Common myeloid progenitor, CD34-positive (primary cell): ENCODE results near the gene UMOD.

Source experiments
- CTCF ChIA-PET: fragments of 350-600 bp; sonication (Branson Sonifier 250); formaldehyde crosslinking; loops from one replicate; lab custom pipeline; 2021; ENCODE audit warnings: antibody characterized with exemption; lab: Charles Lee
- POLR2A ChIA-PET: fragments of 350-600 bp; sonication (Branson Sonifier 250); formaldehyde crosslinking; loops from one replicate; lab custom pipeline; 2021; ENCODE audit warnings: antibody characterized with exemption; lab: Charles Lee
- DNase-seq, 3 donors: peaks; one replicate each; pipeline versions ENCODE4 v3.0.0 to v3.0.0-alpha.2; 2013
- H3K27ac ChIP-seq, 2 experiments: 1 replicate in 1 of 2; 2 replicates in 1 of 2; pipeline ENCODE4 v1.7.0; 2013; ENCODE audit warnings: inconsistent platforms in 2 of 2, low read length in 2 of 2, mild to moderate bottlenecking in 2 of 2, low read depth in 1 of 2, moderate library complexity in 1 of 2; ENCODE audit not compliant: severe bottlenecking in 2 of 2, insufficient read depth in 1 of 2, poor library complexity in 1 of 2
- H3K27me3 ChIP-seq, 5 experiments: replicated peaks in 2 of 5; 1 replicate in 3 of 5; 2 replicates in 2 of 5; pipeline versions ENCODE4 v1.6.1 to v1.7.0; 2013; ENCODE audit warnings: low read length in 4 of 5, mild to moderate bottlenecking in 2 of 5, moderate library complexity in 2 of 5, inconsistent platforms in 1 of 5; ENCODE audit not compliant: insufficient read depth in 5 of 5, control insufficient read depth in 4 of 5
- H3K36me3 ChIP-seq, 4 experiments: 1 replicate in 2 of 4; 2 replicates in 2 of 4; pipeline versions ENCODE4 v1.6.1 to v1.7.0; 2013; ENCODE audit warnings: low read length in 3 of 4, control low read depth in 1 of 4, mild to moderate bottlenecking in 1 of 4; ENCODE audit not compliant: control insufficient read depth in 4 of 4, insufficient read depth in 4 of 4
- H3K4me1 ChIP-seq, 4 experiments: 1 replicate in 3 of 4; 2 replicates in 1 of 4; pipeline versions ENCODE4 v1.6.1 to v1.7.1; 2013; ENCODE audit warnings: low read length in 3 of 4, mild to moderate bottlenecking in 3 of 4, control low read depth in 1 of 4, inconsistent platforms in 1 of 4, moderate library complexity in 1 of 4; ENCODE audit not compliant: control insufficient read depth in 4 of 4, insufficient read depth in 4 of 4; ENCODE audit errors: control extremely low read depth in 1 of 4
- H3K4me3 ChIP-seq, 7 experiments: 1 replicate in 4 of 7; 2 replicates in 3 of 7; pipeline versions ENCODE4 v1.5.1 to v1.7.0; 2013; ENCODE audit warnings: mild to moderate bottlenecking in 7 of 7, low read length in 6 of 7, moderate library complexity in 6 of 7, inconsistent platforms in 2 of 7, low read depth in 2 of 7, control low read depth in 1 of 7; ENCODE audit not compliant: insufficient read depth in 4 of 7, control insufficient read depth in 1 of 7; ENCODE audit errors: extremely low read depth in 1 of 7
- H3K9me3 ChIP-seq, 5 experiments: 1 replicate in 4 of 5; 2 replicates in 1 of 5; pipeline versions ENCODE4 v1.6.1 to v1.7.1; 2013; ENCODE audit warnings: low read length in 4 of 5, mild to moderate bottlenecking in 2 of 5, inconsistent platforms in 1 of 5, low read depth in 1 of 5, moderate library complexity in 1 of 5; ENCODE audit not compliant: control insufficient read depth in 4 of 5, insufficient read depth in 2 of 5; ENCODE audit errors: control extremely low read depth in 1 of 5
- WGBS: methylation state at CpG from one replicate; pipeline ENCODE4 v1.1.5; 2013; ENCODE audit not compliant: insufficient coverage; 5-methylcytosine and 5-hydroxymethylcytosine counted together

Gene UMOD

DNA sequence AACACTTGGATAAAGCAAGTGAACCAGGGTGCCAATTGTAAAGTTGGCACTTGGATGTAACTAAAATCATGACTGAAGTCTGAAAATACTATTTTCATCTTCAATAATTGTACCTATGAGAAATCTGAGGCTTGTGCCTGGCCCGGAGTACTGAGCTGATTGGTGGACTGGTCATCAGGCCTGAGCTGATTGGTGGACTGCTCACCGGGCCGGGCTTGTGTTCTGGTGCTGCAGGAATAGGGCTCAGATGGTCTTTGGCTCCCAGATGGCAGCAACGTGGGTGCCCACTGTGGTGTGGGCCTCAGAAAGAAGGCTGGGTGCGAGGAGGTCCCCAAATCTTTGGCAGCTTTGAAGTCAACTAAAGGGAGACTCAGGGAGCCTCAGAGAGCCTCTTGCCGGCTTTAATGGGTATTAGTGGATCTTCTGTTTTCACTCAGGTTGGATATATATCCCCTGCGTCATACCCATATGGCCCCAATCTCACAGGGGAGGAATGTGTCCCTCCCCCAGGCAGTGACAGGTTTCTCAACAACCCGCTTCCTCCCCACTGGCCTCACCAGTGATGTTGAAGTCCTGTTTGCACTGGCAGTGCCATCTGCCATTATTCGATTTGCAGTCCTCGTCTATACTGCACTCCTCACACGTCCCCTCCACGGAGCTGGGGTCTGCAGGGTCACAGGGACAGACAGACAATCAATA, 4.7 kb downstream of the UMOD start:
- DNase-seq, result no peak
- POLR2A ChIA-PET, result no interaction called here
- Histone ChIP-seq H3K36me3 (no peaks in the 10 kb centered on the region), H3K9me3 (no peaks in the 10 kb centered on the region), H3K27me3 (peaks cover 0 to 38% (median 7%) of the 10 kb centered on the region in 5 experiments), H3K4me3 (no peak overlapping the region), H3K4me1 (no peaks in the 10 kb centered on the region), H3K27ac (no peak overlapping the region)
- CTCF ChIA-PET, result no interaction called here
- WGBS, result 65% methylated on average over 12 of the region's 12 CpGs

DNA sequence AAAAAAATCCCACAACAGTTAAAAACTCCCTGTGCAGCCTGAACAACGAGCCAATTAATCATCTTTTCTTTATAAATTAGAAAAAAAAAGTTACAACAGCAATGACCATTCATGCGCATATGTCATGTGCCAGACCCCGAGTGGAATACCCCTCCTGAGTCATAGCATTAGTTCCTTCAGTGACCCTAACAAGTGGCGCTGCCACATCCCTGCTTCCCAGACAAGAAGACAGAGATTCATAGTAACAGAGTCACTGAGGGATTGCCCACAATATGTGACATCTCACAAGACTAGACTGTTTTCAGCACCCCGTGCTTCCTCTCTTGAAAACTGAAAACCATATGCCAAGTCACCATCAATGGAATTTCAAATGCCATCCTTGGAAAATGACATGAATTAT, 7.9 kb downstream of the UMOD start:
- Histone ChIP-seq H3K27ac (no peak overlapping the region), H3K27me3 (peaks cover 0 to 22% (median 5%) of the 10 kb centered on the region in 5 experiments), H3K4me1 (no peaks in the 10 kb centered on the region), H3K36me3 (no peaks in the 10 kb centered on the region), H3K4me3 (no peak overlapping the region), H3K9me3 (no peaks in the 10 kb centered on the region)
- DNase-seq, result no peak
- ChIA-PET POLR2A (no interaction called here), CTCF (no interaction called here)
- 98% methylated on average over 4 of the region's 5 CpGs for WGBS

DNA sequence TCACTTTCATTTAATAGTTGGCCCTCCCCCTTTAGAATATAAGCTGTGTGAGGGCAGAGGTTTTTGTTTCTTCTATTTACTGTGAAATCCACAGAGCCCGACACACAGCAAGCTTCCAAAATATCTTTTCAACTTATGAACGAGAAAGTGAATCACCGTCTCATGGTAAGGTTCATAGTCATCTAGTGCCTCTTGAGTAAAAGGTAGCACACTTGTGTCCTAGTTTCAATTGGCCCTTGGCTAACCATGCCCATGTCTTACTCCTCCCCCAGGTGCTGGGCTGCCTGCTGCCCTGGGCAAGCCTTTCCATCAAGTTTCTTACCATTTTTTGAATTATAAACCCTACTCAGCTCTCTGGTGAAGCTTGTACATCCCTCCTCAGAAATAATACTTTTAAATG, 12.8 kb downstream of the UMOD start:
- Histone ChIP-seq H3K4me3 (no peak overlapping the region), H3K9me3 (no peaks in the 10 kb centered on the region), H3K27me3 (no peaks in the 10 kb centered on the region), H3K36me3 (no peaks in the 10 kb centered on the region), H3K4me1 (no peaks in the 10 kb centered on the region), H3K27ac (no peak overlapping the region)
- ChIA-PET POLR2A (no interaction called here), CTCF (no interaction called here)
- WGBS, result 93% methylated on average over 3 of the region's 3 CpGs
- no peak for DNase-seq

DNA sequence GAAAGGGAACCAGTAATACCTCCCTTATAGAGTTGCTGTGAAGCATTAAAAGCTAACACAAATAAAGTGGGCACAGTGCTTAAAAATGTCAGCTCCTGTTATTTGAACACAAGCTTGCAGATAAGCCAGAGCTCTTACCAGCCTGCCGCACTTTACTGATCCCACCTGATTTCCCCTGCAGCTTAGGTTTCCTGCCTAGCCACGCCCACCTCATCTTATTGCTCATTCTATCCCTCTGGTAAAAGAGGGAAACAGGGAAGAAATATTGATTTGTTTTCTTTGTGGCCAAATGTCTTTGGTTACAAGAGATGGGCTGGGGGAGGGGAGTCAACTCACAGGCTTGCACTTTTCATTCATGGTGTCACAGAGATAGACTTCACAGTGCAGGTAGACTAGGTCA, 15.6 kb downstream of the UMOD start:
- H3K27me3 ChIP-seq, result peaks cover 0 to 1% (median 0%) of the 10 kb centered on the region in 5 experiments
- ChIA-PET POLR2A (no interaction called here), CTCF (no interaction called here)
- no peak overlapping the region for H3K27ac ChIP-seq
- H3K4me3 ChIP-seq, result no peak overlapping the region
- H3K4me1 ChIP-seq, result no peaks in the 10 kb centered on the region
- no peaks in the 10 kb centered on the region for H3K9me3 ChIP-seq
- DNase-seq, result no peak
- WGBS, result no CpG with 5 or more reads among the region's 2 CpGs
- H3K36me3 ChIP-seq, result no peaks in the 10 kb centered on the region

DNA sequence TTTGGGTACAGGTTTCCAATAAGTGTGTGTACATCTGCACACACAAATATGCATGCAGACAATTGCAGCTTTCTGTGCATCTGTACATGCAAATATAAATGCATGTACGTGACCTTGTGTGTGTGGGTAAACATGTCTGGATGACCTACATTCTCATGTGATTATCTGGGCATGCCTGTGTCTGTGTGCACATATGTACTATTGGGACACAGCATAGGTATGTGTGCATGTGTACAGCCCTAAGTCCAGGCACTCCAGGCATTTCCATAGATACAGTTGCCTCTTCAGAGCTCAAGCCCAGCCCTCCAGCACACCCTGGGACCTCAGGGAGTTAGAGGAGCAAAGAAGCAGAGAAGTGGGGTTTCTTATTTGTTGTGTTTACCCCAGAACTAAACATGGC, 18.1 kb downstream of the UMOD start:
- no peaks in the 10 kb centered on the region for H3K36me3 ChIP-seq
- H3K27me3 ChIP-seq, result peaks cover 0 to 4% (median 0%) of the 10 kb centered on the region in 5 experiments
- H3K9me3 ChIP-seq, result no peaks in the 10 kb centered on the region
- no peaks in the 10 kb centered on the region for H3K4me1 ChIP-seq
- no peak for DNase-seq
- no CpG with 5 or more reads among the region's 1 CpG for WGBS
- no peak overlapping the region for H3K27ac ChIP-seq
- POLR2A ChIA-PET, result no interaction called here
- CTCF ChIA-PET, result no interaction called here
- H3K4me3 ChIP-seq, result no peak overlapping the region

DNA sequence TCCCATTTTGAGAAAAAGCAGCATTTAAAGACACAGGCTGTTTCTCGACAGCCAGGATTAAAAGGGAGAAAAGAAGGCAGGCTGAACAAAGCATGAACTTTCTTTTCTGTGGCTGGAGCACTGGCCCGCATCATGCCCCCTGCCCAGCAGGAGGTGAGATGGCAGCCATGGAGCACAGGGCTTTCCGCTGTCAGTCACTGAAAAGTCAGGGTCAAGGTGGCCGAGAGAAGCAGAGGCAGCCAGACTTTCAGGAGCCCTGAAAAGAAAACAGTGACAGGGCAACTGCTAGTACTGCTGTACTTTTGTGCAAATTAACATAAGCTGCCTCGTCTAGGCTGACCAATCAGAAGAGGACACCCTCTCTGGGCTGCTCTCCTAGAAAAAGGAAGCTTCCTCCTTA, 19.4 kb downstream of the UMOD start:
- H3K9me3 ChIP-seq, result no peaks in the 10 kb centered on the region
- WGBS, result 79% methylated on average over 5 of the region's 5 CpGs
- ChIA-PET POLR2A (no interaction called here), CTCF (no interaction called here)
- no peaks in the 10 kb centered on the region for H3K36me3 ChIP-seq
- H3K4me1 ChIP-seq, result no peaks in the 10 kb centered on the region
- no peak overlapping the region for H3K4me3 ChIP-seq
- H3K27me3 ChIP-seq, result peaks cover 0 to 4% (median 0%) of the 10 kb centered on the region in 5 experiments
- H3K27ac ChIP-seq, result no peak overlapping the region
- no peak for DNase-seq

DNA sequence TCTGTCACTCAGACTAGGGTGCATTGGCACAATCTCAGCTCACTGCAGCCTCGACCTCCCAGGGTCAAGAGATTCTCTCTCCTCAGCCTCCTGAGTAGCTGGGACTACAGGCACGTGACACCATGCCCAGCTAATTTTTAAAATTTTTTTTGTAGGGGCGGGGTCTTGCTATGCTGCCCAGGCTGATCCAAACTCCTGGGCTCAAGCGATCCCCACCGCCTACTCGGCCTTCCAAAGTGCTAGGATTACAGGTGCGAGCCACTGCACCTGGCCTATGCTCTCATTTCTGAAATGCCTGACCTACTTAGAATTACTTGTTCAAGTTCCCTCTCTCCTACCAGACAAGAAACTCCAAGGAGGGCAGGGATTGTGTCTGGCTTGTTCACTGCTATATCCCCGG, 20.1 kb downstream of the UMOD start:
- H3K4me1 ChIP-seq, result no peaks in the 10 kb centered on the region
- 97% methylated on average over 7 of the region's 8 CpGs for WGBS
- DNase-seq, result no peak
- ChIA-PET CTCF (no interaction called here), POLR2A (no interaction called here)
- H3K27ac ChIP-seq, result no peak overlapping the region
- no peak overlapping the region for H3K4me3 ChIP-seq
- no peaks in the 10 kb centered on the region for H3K9me3 ChIP-seq
- H3K27me3 ChIP-seq, result peaks cover 0 to 6% (median 0%) of the 10 kb centered on the region in 5 experiments
- H3K36me3 ChIP-seq, result no peaks in the 10 kb centered on the region
